A673 (cell line): ENCODE data around the gene CILP. TPM values are rescaled to one million over a fixed set of nuclear protein-coding genes. Genes with fewer than 3 reads are reported as not detected.

ENCODE experiments used
- BruUV-seq: library from RNA; stranded (reverse); fragments of 400-500 nt; replicated peaks from 2 replicates; lab custom pipeline; 2021; lab: Mats Ljungman, UMichigan
- CTCF ChIA-PET: fragments of 300-600 bp; sonication (Branson Sonifier 250); formaldehyde crosslinking; loops from one replicate; lab custom pipeline; 2022; ENCODE audit warnings: antibody characterized with exemption; lab: Charles Lee
- POLR2A ChIA-PET: fragments of 300-600 bp; sonication (Branson Sonifier 250); formaldehyde crosslinking; loops from one replicate; lab custom pipeline; 2022; ENCODE audit warnings: antibody characterized with exemption; ENCODE audit not compliant: low non-redundant PET; lab: Charles Lee
- DNase-seq: peaks from one replicate; pipeline ENCODE4 v3.0.0-alpha.2; 2015; ENCODE audit warnings: low spot score
- H3K27ac ChIP-seq: fragments of 200-600 bp; sonication (generic); 2 replicates; pipeline ENCODE4 v1.5.1; 2016; ENCODE audit warnings: mixed run types, low read depth, mild to moderate bottlenecking, mixed read lengths, antibody characterized with exemption, low read length; ENCODE audit not compliant: poor library complexity, severe bottlenecking
- H3K27me3 ChIP-seq: fragments of 200-600 bp; sonication (generic); replicated peaks from 2 replicates; pipeline ENCODE4 v1.6.1; 2017; ENCODE audit warnings: mixed run types, low read depth, mild to moderate bottlenecking, mixed read lengths, antibody characterized with exemption, low read length; ENCODE audit not compliant: insufficient read depth, poor library complexity
- H3K36me3 ChIP-seq: fragments of 200-600 bp; sonication (generic); 2 replicates; pipeline ENCODE4 v1.6.1; 2016; ENCODE audit warnings: mixed run types, mild to moderate bottlenecking, mixed read lengths, antibody characterized with exemption, low read length; ENCODE audit not compliant: insufficient read depth, poor library complexity, severe bottlenecking
- H3K4me1 ChIP-seq: fragments of 200-600 bp; sonication (generic); 2 replicates; pipeline ENCODE4 v1.6.1; 2017; ENCODE audit warnings: mixed run types, mild to moderate bottlenecking, mixed read lengths, antibody characterized with exemption, low read length; ENCODE audit not compliant: insufficient read depth, poor library complexity, severe bottlenecking
- H3K4me3 ChIP-seq: fragments of 200-600 bp; sonication (generic); 2 replicates; pipeline ENCODE4 v1.5.1; 2016; ENCODE audit warnings: low read depth, mixed run types, mild to moderate bottlenecking, mixed read lengths, low read length; ENCODE audit not compliant: poor library complexity, severe bottlenecking
- H3K9me3 ChIP-seq: fragments of 200-600 bp; sonication (generic); 2 replicates; pipeline ENCODE4 v1.6.1; 2016; ENCODE audit warnings: mixed run types, low read depth, mild to moderate bottlenecking, mixed read lengths, antibody characterized with exemption, low read length; ENCODE audit not compliant: poor library complexity, severe bottlenecking
- EZH2 ChIP-seq: fragments of 200-600 bp; sonication (generic); IDR thresholded peaks from 2 replicates; pipeline ENCODE4 v1.6.1; 2017; ENCODE audit warnings: borderline replicate concordance, low read depth, mild to moderate bottlenecking, mixed read lengths, antibody characterized with exemption, low read length; ENCODE audit not compliant: poor library complexity, severe bottlenecking
- intact Hi-C: fragments of 100-400 bp; cut with micrococcal nuclease; formaldehyde crosslinking; loops from one replicate; pipeline ENCODE4 v1.10.0; 2022; ENCODE audit not compliant: unreplicated experiment
- total RNA-seq: library from RNA; stranded (reverse); gene quantifications from 2 replicates; pipeline ENCODE4 v1.2.3, GENCODE V29; 2021
- TF ChIP-seq, protein P1 (sequence below): fragments of 300-800, 200-600 bp; sonication (generic); conservative IDR thresholded peaks from 2 replicates; pipeline ENCODE4 v1.5.1; 2017; ENCODE audit warnings: low read depth, mild to moderate bottlenecking, antibody characterized with exemption, low read length, moderate library complexity, mixed read lengths

The CILP gene
- total RNA-seq, 1 experiment from 2014 or later: 0.04 TPM

DNA sequence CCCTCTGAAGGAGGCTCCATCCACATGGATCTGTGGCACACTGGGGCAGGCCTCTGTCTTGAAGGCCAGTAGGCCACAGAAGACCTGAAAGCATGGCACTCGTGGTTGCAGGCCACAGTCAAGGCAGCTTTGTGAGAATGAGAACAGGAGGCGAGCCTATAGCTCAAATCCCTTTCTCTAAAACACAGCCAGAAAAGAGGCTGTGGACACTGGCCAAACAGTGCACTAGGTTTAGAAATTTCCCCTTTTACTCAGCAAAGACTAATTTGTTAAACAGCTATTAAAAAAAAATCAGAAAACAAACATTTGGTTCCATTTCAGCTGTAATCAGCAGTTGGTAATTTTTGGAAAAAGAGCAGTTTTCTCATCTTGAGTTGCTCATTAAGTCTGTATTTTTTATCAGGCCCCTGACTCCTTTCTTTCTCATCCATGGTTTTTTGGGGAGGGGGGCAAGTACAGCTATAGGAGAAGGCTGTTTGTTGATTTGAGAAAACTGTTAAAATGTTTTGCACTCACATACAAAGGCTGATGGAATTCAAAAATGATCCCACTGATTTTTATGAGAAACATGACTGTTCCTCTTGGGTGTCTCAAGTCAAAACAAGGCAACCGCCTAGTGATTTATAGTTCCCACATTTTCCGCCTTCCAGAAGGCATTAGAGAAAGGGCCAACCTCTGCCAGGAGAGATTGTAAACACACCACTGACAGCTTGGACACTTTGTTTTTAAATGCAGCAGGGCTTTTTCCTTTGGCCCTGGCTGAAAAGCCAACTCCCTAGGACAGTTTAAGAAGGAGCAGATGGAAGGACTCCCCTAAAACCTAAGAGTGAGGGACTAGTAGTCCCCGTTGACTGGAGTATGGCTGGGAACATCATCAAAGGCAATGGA lies 47.3 kb upstream of the CILP start:
- Histone ChIP-seq H3K27ac (no peak overlapping the region), H3K9me3 (no peaks in the 10 kb centered on the region), H3K4me1 (no peaks in the 10 kb centered on the region), H3K4me3 (no peak overlapping the region), H3K27me3 (no peaks in the 10 kb centered on the region), H3K36me3 (no peaks in the 10 kb centered on the region)
- ChIA-PET POLR2A (no interaction called here), CTCF (no interaction called here)
- no peak for TF ChIP-seq EZH2
- TF ChIP-seq, protein P1, sequence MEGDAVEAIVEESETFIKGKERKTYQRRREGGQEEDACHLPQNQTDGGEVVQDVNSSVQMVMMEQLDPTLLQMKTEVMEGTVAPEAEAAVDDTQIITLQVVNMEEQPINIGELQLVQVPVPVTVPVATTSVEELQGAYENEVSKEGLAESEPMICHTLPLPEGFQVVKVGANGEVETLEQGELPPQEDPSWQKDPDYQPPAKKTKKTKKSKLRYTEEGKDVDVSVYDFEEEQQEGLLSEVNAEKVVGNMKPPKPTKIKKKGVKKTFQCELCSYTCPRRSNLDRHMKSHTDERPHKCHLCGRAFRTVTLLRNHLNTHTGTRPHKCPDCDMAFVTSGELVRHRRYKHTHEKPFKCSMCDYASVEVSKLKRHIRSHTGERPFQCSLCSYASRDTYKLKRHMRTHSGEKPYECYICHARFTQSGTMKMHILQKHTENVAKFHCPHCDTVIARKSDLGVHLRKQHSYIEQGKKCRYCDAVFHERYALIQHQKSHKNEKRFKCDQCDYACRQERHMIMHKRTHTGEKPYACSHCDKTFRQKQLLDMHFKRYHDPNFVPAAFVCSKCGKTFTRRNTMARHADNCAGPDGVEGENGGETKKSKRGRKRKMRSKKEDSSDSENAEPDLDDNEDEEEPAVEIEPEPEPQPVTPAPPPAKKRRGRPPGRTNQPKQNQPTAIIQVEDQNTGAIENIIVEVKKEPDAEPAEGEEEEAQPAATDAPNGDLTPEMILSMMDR: no peak
- intact Hi-C loops: no loop called here
- no peak for DNase-seq
- no TSS peak for BruUV-seq

DNA sequence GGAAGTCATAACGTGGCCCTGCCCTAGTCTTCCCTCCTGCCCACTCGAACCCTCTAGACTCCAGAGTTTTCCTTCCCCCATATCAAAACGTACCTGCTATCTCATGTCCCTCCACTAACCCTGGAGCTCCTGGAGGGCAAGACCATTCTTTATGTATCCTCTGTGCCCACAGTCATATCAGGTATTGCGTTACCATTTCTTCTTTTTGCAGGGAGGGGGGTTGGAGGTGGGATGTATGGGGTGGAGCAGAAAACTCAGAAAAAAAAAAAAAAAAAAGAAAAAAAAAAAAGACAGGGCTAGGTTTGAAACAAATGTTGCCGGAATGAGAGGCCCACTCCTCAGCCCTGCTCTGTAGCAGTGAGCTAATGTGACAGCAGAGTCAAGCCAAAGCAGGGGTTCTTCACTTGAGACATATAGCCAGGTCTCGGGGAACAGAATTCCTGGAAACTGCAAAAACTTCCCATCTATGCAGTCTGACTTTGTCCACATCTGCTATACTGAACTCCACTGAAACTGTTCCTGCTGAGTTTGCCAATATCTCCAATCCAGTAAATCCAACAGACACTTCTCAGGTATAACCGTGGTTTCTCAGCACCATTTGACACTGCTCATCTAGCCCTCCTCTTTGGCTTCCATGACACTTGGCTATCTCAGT lies 44.3 kb upstream of the CILP start:
- CTCF ChIA-PET: no interaction called here
- intact Hi-C loops: no loop called here
- no peaks in the 10 kb centered on the region for H3K9me3 ChIP-seq
- DNase-seq: no peak
- H3K27me3 ChIP-seq: no peaks in the 10 kb centered on the region
- H3K36me3 ChIP-seq: no peaks in the 10 kb centered on the region
- H3K4me1 ChIP-seq: no peaks in the 10 kb centered on the region
- POLR2A ChIA-PET: no interaction called here
- no peak for TF ChIP-seq EZH2
- TF ChIP-seq, protein P1: no peak
- no peak overlapping the region for H3K27ac ChIP-seq
- BruUV-seq: no TSS peak
- H3K4me3 ChIP-seq: no peak overlapping the region

DNA sequence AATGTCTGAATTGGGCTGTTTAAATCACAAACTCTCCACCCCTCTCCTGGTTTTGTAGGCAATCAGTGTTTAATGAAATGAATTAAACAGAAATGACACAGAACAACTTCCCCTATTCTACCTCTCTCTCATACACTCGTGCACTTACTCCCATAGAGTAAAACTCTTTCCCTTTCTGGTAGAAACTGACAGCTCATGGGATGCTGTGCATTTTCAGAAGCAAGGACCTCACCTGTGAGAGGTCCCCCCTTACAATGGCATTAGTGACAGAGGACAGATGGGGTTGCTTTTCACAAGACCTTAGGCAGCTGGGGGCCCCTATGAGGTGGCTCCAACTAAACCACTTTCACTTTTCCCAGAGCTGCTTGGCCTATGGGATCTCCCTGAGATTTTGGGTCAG lies 43.5 kb upstream of the CILP start:
- DNase-seq: no peak
- TF ChIP-seq, protein P1: no peak
- no peak for TF ChIP-seq EZH2
- no peaks in the 10 kb centered on the region for H3K4me1 ChIP-seq
- H3K4me3 ChIP-seq: no peak overlapping the region
- no peaks in the 10 kb centered on the region for H3K27me3 ChIP-seq
- no TSS peak for BruUV-seq
- ChIA-PET POLR2A (interaction anchor here (0.6 kb wide), 1 partner anchor 32 kb away, joined by 10 read pairs; the partner anchor contains the start of gene PARP16), CTCF (no interaction called here)
- H3K9me3 ChIP-seq: no peaks in the 10 kb centered on the region
- no peaks in the 10 kb centered on the region for H3K36me3 ChIP-seq
- intact Hi-C loops: no loop called here
- H3K27ac ChIP-seq: no peak overlapping the region
